C4-2B (cell line): ENCODE data around the gene IRF7.
A peak's percentile ranks its signal among the peaks of the same experiment; 100 is the strongest.

Experiments
- ZFX ChIP-seq: fragments of 450-650 bp; IDR thresholded peaks from 2 replicates; pipeline ENCODE4 v1.6.1; 2017
- TF ChIP-seq, protein P1 (sequence below): fragments of 450-650 bp; conservative IDR thresholded peaks from 2 replicates; pipeline ENCODE4 v1.5.1; 2017; ENCODE audit warnings: mild to moderate bottlenecking

GRCh38 chr11:576811-577610, 38.7 kb downstream of the IRF7 start:
- TF ChIP-seq, protein P1, sequence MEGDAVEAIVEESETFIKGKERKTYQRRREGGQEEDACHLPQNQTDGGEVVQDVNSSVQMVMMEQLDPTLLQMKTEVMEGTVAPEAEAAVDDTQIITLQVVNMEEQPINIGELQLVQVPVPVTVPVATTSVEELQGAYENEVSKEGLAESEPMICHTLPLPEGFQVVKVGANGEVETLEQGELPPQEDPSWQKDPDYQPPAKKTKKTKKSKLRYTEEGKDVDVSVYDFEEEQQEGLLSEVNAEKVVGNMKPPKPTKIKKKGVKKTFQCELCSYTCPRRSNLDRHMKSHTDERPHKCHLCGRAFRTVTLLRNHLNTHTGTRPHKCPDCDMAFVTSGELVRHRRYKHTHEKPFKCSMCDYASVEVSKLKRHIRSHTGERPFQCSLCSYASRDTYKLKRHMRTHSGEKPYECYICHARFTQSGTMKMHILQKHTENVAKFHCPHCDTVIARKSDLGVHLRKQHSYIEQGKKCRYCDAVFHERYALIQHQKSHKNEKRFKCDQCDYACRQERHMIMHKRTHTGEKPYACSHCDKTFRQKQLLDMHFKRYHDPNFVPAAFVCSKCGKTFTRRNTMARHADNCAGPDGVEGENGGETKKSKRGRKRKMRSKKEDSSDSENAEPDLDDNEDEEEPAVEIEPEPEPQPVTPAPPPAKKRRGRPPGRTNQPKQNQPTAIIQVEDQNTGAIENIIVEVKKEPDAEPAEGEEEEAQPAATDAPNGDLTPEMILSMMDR: no peak
- peak; percentile 89; the same call in 1 of the 2 replicates for TF ChIP-seq ZFX
